Spleen (tissue), 7 donors: Measurements from ENCODE around the gene AGRN.

ENCODE experiments used
- POLR2A ChIP-seq, 3 donors: fragments of 450-650 bp; IDR thresholded peaks; one replicate each; pipeline ENCODE4 v1.5.1; 2017; ENCODE audit warnings: antibody characterized with exemption in 3 of 3, mild to moderate bottlenecking in 1 of 3
- TF ChIP-seq, protein P1 (sequence below), 11 experiments: fragments of 200-600 bp in 7 of 11; fragments of 450-650 bp in 4 of 11; sonication (generic) in 4 of 11; IDR thresholded peaks in 8 of 11; conservative IDR thresholded peaks in 3 of 11; 1 replicate in 7 of 11; 2 replicates in 4 of 11; pipeline versions ENCODE4 v1.4.0 to v1.8.0; 2016 to 2021; ENCODE audit warnings: antibody characterized with exemption in 11 of 11, inconsistent platforms in 4 of 11, mild to moderate bottlenecking in 1 of 11
- donor health status: DM: no; HTN: no; CAD: no; lungs with moderate emphysema.
- donor health status: DM: no; HTN: no; CAD: no.
- donor health status: DM: no; HTN: no; CAD: no.

DNA sequence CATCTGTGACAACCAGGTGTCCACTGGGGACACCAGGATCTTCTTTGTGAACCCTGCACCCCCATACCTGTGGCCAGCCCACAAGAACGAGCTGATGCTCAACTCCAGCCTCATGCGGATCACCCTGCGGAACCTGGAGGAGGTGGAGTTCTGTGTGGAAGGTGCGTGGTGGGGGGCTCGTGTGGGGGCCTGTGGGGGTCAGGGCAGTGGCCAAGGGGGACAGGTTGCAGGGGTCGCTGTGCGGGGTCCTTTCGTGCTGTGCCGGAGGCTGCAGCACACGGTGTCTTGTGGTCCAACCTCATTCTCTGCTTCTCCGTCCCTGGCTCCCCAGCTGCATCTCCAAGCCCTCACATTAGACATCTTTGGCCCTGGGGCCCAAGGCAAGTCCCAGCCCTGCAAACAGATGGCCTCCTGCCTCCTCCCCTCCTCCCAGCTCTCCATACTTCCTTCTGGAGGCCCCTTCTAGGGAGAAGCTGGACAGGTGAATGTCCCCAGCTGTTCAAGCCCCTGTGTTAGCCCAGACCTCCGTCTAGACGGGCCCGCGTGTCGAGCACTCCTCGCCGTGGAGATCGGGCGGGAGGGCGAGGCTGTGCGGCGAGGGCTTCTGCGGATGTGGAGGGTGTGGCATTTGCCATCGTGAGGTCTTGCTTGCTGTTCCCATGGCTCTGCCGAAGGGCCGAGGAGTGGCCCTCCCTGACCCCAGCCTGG, 2.5 kb downstream of the AGRN start:
- TF ChIP-seq POLR2A (IDR thresholded peaks at IDR 0.05), result no peak
- TF ChIP-seq, protein P1, sequence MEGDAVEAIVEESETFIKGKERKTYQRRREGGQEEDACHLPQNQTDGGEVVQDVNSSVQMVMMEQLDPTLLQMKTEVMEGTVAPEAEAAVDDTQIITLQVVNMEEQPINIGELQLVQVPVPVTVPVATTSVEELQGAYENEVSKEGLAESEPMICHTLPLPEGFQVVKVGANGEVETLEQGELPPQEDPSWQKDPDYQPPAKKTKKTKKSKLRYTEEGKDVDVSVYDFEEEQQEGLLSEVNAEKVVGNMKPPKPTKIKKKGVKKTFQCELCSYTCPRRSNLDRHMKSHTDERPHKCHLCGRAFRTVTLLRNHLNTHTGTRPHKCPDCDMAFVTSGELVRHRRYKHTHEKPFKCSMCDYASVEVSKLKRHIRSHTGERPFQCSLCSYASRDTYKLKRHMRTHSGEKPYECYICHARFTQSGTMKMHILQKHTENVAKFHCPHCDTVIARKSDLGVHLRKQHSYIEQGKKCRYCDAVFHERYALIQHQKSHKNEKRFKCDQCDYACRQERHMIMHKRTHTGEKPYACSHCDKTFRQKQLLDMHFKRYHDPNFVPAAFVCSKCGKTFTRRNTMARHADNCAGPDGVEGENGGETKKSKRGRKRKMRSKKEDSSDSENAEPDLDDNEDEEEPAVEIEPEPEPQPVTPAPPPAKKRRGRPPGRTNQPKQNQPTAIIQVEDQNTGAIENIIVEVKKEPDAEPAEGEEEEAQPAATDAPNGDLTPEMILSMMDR (IDR thresholded peaks at IDR 0.05 in 8 of 11, conservative IDR thresholded peaks at IDR 0.05 in 3 of 11), result no peak
